GDM1 (cell line): ENCODE measurements around the gene KPNA4.
"Not testable (repeated sequence)": the region's sequence is repeated elsewhere in the genome, so short reads cannot be mapped to it uniquely, and the experiment has no call there.

Experiments
- DNase-seq: peaks from one replicate; lab custom pipeline; 2025; lab: John Stamatoyannopoulos, UW

Gene KPNA4

DNA sequence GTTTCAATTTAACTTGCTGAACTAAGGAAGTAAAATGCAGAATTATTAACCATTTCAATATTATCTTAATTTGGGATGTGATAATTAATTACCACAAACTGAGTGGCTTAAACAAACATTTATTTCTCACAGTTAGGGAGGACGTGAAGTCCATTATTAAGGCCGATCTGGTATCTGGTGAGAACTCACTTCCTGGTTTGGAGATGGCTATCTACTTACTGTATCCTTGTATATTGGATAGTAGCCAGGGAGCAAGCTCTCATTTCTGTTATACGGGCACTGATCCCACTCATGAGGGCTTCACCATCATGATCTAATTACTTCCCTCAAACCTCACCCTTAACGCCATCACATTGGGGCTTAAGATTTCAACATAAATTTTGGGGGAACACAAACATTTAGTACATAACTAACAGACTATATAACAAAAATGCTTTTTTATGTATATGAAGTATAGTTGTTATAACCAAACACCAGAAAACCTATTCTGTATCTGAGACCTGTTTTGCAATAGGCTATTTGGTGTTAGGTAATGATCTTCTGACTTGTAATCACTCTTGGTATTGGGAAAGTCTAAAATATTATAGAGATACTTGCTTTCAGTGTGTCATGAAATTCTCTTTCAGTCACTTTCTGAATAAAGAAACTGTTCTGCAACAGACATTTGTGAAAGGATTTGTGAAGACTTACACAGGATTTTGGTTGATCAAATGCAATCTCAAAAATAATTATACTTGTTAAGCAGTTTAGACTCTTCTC lies 4.7 kb upstream of the KPNA4 start:
- DNase-seq: no peak

DNA sequence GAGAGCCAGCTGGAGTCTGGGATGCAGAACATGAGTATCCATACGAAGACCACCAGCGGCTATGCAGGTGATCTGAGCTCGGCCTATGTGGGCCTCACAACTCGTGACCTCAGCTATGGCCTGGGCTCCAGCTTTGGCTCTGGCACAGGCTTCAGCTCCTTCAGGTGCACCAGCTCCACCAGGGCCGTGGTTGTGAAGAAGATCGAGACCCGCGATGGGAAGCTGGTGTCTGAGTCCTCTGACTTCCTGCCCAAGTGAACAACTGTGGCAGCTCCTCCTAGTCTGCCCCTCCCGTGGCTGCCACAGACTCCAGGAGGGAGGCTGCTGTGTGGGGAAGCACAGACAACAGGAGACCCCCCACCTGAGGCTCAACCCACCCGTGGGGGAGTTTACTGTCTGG lies 3.6 kb upstream of the KPNA4 start:
- DNase-seq: no peak

DNA sequence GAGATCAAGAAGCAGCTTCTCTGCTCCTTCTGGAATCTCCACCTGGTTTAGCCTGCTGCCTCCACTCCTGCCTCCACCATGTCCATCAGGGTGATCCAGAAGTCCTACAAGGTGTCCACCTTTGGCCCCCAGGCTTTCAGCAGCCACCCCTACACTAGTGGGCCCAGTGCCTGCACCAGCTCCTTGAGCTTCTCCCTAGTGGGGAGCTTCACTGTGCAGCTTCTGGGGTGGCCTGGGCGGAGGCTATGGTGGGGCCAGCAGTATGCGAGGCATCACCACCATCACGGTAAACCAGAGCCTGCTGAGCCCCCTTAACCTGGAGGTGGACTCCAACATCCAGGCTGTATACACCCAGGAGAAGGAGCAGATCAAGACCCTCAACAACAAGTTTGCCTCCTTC lies 2.4 kb upstream of the KPNA4 start:
- DNase-seq: no peak

DNA sequence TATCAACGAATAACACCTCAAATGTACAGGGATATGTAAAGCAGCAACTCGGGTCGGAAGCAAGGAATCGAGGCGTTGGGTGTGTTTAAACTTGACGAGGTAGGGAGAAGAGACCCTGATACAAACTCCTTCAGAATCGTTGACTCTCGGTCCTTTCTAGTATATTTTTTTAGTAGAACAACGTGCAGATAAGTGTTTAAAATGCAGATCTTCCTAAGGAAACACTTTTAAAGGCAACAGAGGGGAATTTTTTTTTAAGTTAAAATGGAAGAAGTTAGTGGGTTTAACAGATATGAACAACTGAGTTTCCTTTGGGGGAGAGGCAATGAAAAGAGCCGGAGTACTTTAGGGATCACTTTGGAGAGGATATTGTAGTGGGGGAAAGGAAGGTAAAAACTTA lies 1.1 kb upstream of the KPNA4 start:
- DNase-seq: no peak

DNA sequence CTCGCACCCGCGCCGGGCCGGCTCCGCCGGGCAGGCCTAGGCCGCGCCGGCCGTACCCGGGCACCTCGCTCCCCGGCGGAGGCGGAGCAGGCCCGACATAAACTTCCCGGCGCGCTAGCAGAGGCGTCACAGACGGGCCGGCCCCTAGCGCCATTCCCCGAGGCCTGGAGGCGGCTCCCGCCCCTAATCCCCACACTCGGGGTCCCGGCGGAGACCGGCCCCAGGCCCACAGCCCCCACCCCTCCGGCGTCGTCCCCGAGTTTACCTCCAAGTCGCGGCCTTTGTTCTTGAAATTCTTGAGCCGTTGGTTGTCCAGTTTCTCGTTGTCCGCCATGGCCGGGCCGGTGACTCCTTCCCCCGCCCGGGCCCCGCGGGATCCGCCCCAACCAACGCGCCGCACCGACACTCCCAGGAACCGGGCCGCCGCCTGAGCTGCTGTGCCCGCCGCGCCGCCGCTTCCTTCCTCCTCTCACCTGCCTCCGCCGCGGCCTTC lies 376 bp downstream of the KPNA4 start:
- peak; percentile 53 for DNase-seq

DNA sequence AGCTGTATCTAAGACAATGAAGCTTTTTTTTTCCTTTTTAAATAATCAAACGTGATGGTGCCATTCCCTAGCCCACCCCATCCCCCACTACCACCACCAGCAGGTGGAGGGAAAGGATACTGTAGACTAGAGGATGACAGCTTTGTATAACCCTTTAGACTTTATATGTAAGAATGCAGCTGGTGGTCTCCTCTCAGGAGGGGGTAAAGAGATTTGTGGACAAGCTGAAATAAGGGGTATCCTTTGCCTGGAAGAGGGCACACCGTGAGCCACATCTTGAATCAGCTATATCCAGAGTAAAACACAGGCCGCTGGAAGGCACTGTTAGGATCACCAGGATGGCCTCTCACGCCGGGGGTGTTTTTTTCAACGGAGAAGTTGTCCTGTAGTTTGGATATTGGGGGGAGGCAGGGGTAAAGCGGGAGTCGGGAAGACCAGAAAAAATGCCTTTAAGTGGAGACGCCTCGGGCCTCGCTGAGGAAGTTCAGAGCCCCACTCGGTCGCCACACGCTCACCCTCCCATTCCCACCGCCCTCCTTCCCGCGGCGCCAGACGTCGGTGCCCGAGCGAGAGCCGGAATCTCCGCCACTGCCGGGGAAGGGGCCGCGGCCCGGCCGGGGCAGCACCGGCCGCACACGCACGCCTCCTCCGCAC lies 986 bp downstream of the KPNA4 start:
- DNase-seq: no peak

DNA sequence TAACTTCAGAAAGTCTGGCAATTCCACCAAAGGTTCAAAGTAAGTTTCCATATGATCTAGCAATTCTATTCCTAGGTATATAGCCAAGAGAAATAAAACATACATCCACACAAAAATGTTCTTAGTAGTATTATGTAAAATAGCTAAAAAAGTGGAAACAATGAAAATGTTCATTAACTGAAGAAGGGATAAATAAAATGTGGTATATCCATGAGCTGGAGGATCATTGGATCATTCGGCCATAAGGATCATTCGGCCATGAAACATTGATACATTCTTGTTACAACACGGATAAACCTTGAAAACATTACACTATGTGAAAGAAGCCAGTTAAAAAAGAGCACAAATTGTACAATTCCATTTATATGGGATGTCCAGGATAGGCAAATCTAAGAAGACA lies 2.4 kb downstream of the KPNA4 start:
- DNase-seq: no peak

DNA sequence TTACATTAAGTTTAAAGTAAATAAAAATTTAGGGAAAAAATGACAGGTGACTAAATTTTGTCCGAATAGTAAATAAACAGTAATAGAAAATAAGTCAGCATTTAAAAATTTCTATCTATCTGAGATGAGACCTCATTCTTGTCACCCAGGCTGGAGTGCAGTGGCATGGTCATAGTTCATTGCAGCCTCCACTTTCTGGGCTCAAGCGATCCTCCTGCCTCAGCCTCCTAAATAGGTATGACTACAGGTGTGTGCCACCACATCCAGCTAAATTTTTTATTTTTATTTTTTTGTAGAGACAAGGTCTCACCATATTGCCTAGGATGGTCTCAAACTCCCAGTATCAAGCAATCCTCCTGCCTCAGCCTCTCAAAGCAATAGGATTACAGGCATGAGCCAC lies 7.8 kb downstream of the KPNA4 start:
- DNase-seq: no peak

DNA sequence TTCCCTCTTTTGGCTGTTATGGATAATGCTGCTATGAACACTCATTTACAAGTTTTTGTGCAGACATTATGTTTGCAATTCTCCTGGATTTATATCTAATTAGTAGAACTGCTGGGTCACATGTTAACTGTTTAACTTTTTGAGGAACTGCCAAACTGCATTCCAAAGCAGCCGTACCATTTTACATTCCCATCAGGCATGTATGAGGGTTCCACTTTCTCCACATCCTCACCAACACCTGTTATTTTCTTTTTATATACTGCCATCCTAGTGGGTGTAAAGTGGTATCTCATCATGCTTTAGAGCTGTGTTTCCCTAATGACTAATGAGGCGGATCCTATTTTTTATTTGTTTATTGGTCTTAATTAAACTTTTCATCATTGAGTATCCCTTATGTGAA lies 9.2 kb downstream of the KPNA4 start:
- no peak for DNase-seq

DNA sequence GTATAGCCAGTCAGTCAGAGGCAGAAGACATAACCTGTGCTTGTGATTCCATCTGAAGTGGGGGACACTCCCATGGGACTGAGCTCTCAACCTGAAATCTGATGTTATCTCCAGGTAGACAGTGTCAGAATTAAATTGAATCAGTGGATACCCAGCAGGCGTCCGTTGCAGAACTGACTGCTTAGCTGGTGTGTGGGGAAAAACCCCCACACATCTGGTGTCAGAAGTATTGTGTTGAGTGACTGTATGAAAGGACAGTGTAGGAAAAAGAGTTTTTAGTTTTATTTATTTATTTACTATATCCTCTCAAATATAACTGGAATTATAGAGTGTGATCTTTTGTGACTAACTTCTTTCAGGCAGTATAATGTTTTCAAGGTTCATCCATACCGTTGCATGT lies 10.4 kb downstream of the KPNA4 start:
- no peak for DNase-seq

DNA sequence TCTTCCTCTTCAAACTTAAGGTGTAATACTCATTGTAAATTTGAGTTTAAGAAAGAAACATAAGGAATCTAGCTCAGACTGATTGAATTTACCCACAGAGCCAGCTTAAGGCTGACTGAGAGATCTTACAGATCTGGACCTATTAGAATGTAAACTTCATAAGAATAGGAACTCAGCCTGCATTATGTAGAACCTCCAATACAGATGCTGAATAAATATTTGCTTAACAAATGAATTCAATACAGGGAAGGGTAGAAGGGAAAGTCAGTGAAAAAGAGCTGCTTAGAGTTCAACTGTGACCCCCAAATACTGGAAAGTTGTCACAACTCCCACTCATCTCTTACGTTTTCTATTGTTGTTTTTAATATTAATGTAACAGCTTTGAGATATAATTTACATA lies 11.5 kb downstream of the KPNA4 start:
- DNase-seq: no peak

DNA sequence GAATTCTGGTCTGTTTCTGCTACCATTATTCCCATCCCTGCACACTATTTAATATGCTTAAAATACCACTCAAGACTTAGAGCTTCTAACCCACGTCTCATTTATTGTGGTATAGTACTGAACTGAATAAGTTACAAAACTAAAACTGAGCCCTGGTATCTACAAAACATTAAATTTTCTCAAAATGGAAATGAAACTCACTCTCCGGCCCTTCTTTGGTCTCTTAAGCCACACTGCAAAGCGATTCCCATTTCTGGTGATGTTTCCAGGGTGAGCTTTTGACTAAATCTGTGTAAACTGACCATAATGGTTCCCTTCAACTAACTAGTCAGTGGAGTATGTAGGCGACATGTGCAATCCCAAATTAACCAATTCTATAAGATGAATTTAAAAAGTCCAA lies 18.6 kb downstream of the KPNA4 start:
- no peak for DNase-seq

DNA sequence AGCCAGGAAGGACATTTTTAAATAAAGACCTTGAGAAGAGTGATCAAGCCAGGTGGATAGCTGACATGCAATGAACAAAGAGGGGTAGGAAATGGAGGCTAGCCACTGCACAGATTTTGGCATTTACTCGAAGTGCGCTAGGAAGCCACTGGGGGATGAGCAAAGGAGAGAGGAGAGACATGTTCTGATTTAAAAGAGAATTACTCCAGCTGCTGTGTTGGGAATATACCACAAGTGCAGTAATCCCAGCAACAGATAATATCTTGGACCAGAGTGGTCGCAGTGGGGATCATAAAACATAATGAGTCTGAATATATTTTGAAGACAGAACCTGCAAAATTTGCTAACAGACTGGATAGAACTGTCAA lies 19.9 kb downstream of the KPNA4 start:
- no peak for DNase-seq

DNA sequence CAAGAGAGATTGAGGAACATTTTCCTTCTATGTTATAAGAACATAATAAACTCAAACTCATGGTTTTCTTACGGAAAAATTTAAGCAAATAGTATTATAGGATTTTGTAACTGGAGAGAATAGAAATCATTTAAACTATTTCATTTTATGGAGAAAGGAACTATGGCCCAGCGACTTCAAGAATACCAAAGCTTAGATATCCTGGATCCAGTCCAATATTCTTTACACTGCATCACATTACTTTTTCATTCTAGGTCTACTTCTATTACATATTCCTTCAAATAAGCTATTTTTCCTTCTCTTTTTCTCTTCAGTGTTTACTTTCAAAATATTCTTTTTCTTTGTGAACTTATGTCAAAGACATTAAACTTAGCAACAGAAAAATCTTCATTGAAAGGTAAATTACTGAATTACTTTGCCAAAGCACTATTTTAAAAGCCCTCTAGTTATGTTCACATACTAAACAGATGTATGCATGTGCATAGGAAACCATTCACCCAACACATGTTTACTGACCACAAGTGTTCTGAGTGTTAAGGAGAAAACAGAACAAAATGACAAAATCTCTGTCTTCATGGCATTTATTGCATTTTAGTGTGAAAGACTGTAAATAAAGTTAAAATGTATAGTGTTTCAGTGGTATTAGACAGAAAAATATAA lies 20.4 kb downstream of the KPNA4 start:
- DNase-seq: no peak

DNA sequence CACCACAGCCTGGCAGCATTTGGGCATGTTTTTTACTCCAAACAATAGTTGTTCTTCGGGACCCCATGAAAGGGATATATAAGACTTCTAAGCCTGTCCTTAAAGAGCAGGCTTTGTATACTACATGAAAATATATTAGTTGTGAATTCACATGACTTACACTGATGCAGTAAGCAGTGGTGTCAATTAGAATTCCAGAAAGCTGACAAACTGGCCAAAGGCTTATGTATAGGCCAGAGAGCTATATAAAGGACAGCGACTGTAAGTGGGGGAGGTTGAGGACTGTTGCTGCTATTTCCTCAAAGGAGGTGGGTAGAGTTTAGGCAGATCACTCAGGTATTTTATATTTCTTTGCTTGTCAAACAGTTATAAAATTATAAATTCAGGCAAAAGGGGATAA lies 24.8 kb downstream of the KPNA4 start:
- no peak for DNase-seq

DNA sequence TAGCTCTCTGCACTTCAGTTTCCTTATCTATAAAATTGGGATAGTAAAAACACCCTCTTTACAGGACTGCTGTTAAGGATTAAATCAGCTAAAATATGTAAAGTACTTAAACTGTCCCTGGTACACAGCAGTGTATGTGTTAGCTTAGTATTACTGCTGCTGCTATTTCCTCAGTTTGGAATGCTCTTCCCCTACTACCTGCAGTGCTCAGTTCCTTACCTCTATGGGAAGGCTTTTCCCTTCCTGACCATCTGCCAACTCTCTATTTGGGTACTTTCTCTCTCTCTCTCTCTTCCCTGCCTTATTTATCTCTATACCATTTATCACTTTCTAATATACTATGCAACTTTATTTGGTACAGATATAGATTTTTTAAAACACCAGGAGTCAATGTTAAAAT lies 26.5 kb downstream of the KPNA4 start:
- DNase-seq: no peak

DNA sequence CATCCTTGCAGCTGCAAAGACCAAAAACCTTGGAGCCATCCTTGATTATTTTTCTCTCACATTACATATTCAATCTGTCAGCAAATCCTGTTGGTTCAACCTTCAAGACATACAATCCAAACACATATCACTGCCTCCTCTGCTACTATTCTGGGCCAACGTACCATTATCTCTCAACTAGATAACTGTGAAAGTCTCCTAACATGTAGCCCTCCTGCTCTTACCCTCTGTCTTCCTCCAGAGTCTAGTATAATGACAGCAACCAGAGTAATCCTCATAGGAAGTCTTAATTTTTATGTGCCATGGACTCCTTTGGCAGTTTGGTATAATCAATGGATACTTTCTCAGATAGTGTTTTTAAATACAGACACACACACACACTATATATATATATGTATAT lies 27.6 kb downstream of the KPNA4 start:
- DNase-seq: no peak

DNA sequence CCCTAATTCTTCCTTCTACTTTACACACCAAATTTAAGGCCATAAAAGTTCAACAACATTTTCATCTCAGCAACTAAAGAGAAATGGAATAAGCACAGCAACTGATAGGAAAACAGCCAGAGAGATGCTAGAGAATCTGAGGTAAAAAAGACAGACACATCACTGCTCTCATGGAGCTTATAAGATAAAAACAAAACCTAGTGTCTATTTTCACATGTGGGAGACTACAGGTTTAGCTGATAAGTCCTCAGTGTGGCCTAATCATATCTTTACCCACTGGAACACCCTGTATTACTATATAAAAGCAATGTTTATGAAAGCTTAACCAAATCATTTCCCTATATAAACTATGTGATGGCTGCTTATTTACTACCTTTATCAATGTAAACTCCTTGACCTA lies 33.0 kb downstream of the KPNA4 start:
- DNase-seq: no peak

DNA sequence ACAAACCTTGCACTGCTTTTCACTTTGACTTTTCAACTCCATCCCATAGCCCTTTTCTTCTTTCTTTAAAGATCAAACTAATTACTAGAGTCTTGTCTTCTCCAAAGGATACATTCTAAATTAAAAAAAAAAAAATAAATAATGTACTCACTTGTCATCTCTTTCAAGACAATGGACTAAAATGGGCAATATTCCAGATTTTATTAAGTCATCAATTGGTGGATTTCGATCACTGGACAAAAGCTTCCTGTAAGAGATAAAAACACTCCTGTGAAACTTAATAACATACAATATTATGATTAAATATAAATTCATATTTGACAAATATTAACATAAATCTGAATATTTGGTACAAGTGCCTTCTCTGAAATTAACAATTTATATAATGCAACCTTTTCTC lies 34.1 kb downstream of the KPNA4 start:
- no peak for DNase-seq

DNA sequence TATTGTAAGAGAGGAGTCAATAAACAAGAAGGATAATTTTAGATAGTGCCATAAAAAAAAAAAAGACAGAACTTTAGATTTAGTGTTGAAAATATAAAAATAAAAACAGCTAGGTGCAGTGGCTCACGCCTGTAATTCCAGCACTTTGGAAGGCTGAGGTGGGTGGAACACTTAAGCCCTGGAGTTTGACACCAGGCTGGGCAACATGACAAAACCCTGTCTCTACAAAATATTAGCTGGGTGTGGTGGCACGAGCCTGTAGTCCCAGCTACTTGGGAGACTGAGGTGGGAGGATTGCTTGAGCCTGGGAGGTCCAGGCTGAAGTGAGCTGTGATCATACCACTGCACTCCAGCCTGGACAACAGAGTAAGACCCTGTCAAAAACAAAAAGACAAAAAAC lies 49.0 kb downstream of the KPNA4 start:
- not testable (repeated sequence) for DNase-seq

DNA sequence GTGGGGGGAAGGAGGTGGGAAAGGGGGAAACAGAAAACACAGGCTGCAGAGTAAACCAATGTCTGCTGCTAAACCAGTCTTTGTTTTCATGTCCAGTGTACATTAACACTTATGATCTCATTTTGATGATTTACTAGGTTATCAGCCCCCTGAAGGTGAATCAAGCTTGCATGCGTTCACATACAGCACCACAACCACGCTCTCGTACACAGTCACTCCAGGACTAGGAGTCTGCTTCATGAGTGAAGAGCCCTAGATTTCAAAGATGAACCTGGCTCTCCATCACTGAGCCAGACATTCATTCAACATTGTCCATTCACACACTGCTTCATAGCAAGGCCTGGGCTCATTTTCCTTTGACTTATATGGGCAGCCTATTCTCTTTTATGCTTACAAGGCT lies 64.0 kb downstream of the KPNA4 start:
- DNase-seq: no peak

DNA sequence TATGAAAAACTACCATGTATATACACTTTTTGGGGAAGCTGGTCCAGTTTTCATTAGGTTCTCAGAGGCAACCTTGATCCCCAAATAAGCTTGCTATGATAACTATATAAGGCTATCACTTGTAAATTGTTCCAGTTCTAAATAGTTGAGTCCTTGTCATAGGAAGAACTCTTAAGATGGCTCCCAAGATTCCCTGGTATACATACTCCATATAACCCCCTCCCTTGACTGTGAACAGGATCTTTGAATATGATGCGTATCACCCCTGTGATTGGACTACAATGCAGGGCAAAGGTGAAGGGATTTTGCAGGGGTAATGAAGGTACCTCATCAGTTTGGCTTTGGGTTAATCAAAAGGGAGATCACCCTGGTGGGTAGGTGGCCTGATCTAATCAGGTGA lies 67.2 kb downstream of the KPNA4 start:
- no peak for DNase-seq

DNA sequence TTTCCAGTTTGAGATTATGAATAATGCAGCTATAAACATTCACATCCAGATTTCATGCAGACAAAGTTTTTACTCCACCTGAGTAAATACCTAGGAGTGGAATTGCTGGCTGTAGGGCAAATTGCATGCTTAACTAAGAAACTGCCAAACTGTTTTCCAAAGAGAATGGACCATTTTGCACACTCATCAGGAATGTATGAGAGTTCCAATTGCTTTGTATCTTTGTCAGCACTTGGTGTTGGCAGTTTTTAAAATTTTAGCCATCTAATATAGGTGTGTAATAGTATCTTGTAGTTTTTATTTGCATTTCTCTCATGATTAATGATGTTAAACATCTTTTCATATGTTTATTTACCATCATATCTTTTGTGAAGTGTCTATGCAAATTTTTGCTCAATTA lies 75.2 kb downstream of the KPNA4 start:
- DNase-seq: no peak
